MCF 10A (cell line): ENCODE measurements around the gene KIFBP. TPM values are rescaled to one million over a fixed set of nuclear protein-coding genes. Genes with fewer than 3 reads are reported as not detected.

Experiments
- BruUV-seq: library from RNA; stranded (reverse); fragments of 400-500 nt; replicated peaks from 2 replicates; lab custom pipeline; 2021; lab: Mats Ljungman, UMichigan
- CTCF ChIA-PET: fragments of 300-600 bp; sonication (Branson Sonifier 250); formaldehyde crosslinking; extraction: SDS; loops from one replicate; lab custom pipeline; 2021; ENCODE audit warnings: antibody characterized with exemption, inconsistent platforms; lab: Yijun Ruan, JAX
- POLR2A ChIA-PET: fragments of 300-600, 350-650 bp; sonication (Branson Sonifier 250); formaldehyde crosslinking; extraction: SDS; loops from one replicate; lab custom pipeline; 2020; ENCODE audit warnings: antibody characterized with exemption, inconsistent platforms; lab: Yijun Ruan, JAX
- DNase-seq: peaks from one replicate; pipeline ENCODE4 v3.0.0-alpha.2; 2018; ENCODE audit not compliant: unreplicated experiment
- H3K27ac Mint-ChIP-seq: one replicate; pipeline ENCODE4 v1.8.0; 2022; ENCODE audit warnings: mild to moderate bottlenecking, low read depth, mixed read lengths; ENCODE audit not compliant: unreplicated experiment
- H3K27me3 Mint-ChIP-seq: one replicate; pipeline ENCODE4 v1.8.0; 2022; ENCODE audit warnings: mixed read lengths; ENCODE audit not compliant: insufficient read depth, unreplicated experiment
- H3K36me3 Mint-ChIP-seq: one replicate; pipeline ENCODE4 v1.8.0; 2022; ENCODE audit warnings: mild to moderate bottlenecking, moderate library complexity, mixed read lengths; ENCODE audit not compliant: insufficient read depth, unreplicated experiment
- H3K4me1 Mint-ChIP-seq: one replicate; pipeline ENCODE4 v1.8.0; 2022; ENCODE audit warnings: mixed read lengths; ENCODE audit not compliant: insufficient read depth, unreplicated experiment
- H3K4me3 Mint-ChIP-seq: one replicate; pipeline ENCODE4 v1.8.0; 2022; ENCODE audit warnings: mild to moderate bottlenecking, moderate library complexity, mixed read lengths; ENCODE audit not compliant: unreplicated experiment
- H3K9me3 Mint-ChIP-seq: one replicate; pipeline ENCODE4 v1.8.0; 2022; ENCODE audit warnings: mixed read lengths; ENCODE audit not compliant: unreplicated experiment
- intact Hi-C: fragments of 100-400 bp; cut with micrococcal nuclease; formaldehyde crosslinking; loops from 2 replicates; pipeline ENCODE4 v1.14.1; 2022
- total RNA-seq: library from RNA; stranded (reverse); gene quantifications from 2 replicates; pipeline ENCODE4 v1.2.3, GENCODE V29; 2022
- TF ChIP-seq, protein P1 (sequence below): fragments of 200-600 bp; IDR thresholded peaks from one replicate; pipeline ENCODE4 v1.8.0; 2022; ENCODE audit warnings: antibody characterized with exemption, mild to moderate bottlenecking; ENCODE audit not compliant: unreplicated experiment

Gene KIFBP
- total RNA-seq, 1 experiment from 2014 or later, result 20.9 TPM

DNA sequence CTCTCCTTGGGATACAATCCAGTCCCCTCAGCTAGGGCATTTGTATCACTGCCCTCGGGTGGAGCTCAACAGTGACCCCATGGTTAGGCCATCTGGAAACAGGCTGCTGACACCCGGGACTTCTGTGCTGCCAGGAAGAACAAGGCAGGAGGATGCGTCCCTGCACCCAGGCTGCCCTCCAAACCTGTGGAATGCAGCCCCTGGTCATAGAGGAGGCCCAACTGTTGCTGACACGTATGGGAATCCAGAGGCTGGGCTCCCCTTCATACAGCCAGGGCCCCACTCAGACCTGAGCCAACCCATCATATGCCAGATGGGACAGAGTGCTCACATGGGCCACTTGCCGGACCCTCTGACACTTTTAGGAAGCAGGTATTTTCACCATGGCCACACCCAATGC lies 53.8 kb downstream of the KIFBP start:
- Mint-ChIP-seq H3K9me3 (no peaks in the 10 kb centered on the region), H3K27ac (no peak overlapping the region), H3K4me1 (peaks cover 10% of the 10 kb centered on the region), H3K4me3 (no peak overlapping the region), H3K36me3 (no peaks in the 10 kb centered on the region), H3K27me3 (no peaks in the 10 kb centered on the region)
- DNase-seq, result no peak
- ChIA-PET POLR2A (interaction anchor here (0.6 kb wide), 1 partner anchor 37 kb away, joined by 3 read pairs; no protein-coding TSS in a partner anchor), CTCF (interaction anchor here (0.6 to 1.3 kb wide), 3 partner anchors 32 to 646 kb away, joined by 3 to 5 read pairs (median 3); no protein-coding TSS in a partner anchor)
- BruUV-seq, result no TSS peak
- intact Hi-C loops, result no loop called here
- TF ChIP-seq, protein P1, sequence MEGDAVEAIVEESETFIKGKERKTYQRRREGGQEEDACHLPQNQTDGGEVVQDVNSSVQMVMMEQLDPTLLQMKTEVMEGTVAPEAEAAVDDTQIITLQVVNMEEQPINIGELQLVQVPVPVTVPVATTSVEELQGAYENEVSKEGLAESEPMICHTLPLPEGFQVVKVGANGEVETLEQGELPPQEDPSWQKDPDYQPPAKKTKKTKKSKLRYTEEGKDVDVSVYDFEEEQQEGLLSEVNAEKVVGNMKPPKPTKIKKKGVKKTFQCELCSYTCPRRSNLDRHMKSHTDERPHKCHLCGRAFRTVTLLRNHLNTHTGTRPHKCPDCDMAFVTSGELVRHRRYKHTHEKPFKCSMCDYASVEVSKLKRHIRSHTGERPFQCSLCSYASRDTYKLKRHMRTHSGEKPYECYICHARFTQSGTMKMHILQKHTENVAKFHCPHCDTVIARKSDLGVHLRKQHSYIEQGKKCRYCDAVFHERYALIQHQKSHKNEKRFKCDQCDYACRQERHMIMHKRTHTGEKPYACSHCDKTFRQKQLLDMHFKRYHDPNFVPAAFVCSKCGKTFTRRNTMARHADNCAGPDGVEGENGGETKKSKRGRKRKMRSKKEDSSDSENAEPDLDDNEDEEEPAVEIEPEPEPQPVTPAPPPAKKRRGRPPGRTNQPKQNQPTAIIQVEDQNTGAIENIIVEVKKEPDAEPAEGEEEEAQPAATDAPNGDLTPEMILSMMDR, result no peak

DNA sequence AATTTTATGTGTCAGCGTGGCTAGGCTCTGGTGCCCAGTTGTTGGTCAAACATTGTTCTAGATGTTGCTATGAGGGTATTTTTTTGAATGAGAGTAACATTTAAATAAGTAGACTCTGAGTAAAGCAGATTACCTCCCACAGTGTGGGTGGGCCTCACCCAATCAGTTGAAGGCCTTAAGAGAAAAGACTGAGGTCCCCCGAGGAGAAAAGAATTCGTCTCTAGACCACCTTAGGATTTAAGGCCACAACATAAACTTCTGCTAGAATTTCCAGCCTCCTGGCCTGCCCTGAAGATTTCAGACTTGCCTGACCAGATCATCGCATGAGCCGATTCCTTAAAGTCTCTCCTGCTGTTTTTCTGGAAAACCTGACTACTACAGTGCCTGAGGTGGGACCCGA lies 54.2 kb downstream of the KIFBP start:
- BruUV-seq, result no TSS peak
- POLR2A ChIA-PET, result interaction anchor here (0.6 kb wide), 1 partner anchor 37 kb away, joined by 3 read pairs; no protein-coding TSS in a partner anchor
- intact Hi-C loops, result no loop called here
- no peak for DNase-seq
- TF ChIP-seq, protein P1, result no peak
- peaks cover 10% of the 10 kb centered on the region for H3K4me1 Mint-ChIP-seq
- no peaks in the 10 kb centered on the region for H3K9me3 Mint-ChIP-seq
- CTCF ChIA-PET, result interaction anchor here (0.6 kb wide), 1 partner anchor 81 kb away, joined by 5 read pairs; no protein-coding TSS in a partner anchor
- no peaks in the 10 kb centered on the region for H3K36me3 Mint-ChIP-seq
- H3K27me3 Mint-ChIP-seq, result no peaks in the 10 kb centered on the region
- no peak overlapping the region for H3K4me3 Mint-ChIP-seq
- no peak overlapping the region for H3K27ac Mint-ChIP-seq

DNA sequence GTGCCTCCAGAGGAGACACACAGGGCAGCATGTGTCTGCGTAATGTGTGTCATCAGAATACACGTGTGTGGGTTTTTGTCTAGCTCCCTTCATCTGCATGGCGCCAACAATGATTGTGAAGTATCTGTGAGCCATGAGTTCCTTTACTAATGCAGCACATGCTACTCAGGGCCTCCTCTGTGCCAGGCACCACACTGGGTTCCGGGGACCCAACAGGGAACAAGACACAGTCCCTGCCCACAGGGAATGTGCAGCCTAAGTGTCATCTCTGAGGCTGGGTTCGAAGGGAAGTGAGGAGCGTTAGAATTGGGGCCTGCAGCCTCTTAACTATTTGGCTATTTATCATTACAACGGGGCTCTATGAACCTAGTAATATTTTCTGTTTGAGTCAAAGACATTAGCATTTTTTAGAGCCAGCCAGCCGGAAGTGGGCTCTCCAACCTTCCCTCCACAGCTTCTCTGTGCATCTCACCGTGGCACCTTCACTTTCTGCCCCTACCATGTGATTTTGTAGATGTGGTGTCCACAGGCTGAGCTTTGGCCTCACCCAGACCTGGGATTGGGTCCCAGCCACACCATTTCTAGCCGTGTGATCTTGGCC lies 55.4 kb downstream of the KIFBP start:
- BruUV-seq, result no TSS peak
- CTCF ChIA-PET, result no interaction called here

DNA sequence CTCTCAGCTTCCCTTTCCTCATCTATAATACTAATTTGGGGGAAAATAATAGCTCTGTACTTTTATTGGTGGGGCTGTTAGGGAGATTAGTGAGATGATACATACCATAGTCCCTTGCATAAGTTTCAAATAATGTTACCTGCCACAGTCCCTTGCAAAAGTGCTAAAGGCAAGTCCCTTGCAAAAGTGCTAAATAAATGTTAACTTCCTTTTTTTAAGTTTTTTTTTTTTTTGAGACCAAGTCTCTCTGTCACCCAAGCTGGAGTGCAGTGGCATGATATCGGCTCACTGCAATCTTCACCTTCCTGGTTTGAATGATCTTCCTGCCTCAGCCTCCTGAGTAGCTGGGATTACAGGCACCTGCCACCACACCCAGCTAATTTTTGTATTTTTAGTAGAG lies 55.9 kb downstream of the KIFBP start:
- TF ChIP-seq, protein P1, result no peak
- no peak for DNase-seq
- ChIA-PET CTCF (no interaction called here), POLR2A (interaction anchor here (0.8 to 2.4 kb wide), 3 partner anchors 17 to 80 kb away, joined by 3 to 11 read pairs (median 6); no protein-coding TSS in a partner anchor)
- no peaks in the 10 kb centered on the region for H3K9me3 Mint-ChIP-seq
- H3K36me3 Mint-ChIP-seq, result no peaks in the 10 kb centered on the region
- H3K27ac Mint-ChIP-seq, result peak overlapping the region; percentile 94
- H3K27me3 Mint-ChIP-seq, result no peaks in the 10 kb centered on the region
- no TSS peak for BruUV-seq
- intact Hi-C loops, result no loop called here
- peaks cover 10% of the 10 kb centered on the region for H3K4me1 Mint-ChIP-seq
- no peak overlapping the region for H3K4me3 Mint-ChIP-seq

More for the DNA sequence above, 55.4 kb downstream of the KIFBP start:
- DNase-seq, result no peak
- H3K27ac Mint-ChIP-seq, result no peak overlapping the region
- POLR2A ChIA-PET, result interaction anchor here (0.7 to 0.8 kb wide), 3 partner anchors 14 to 47 kb away, joined by 3 to 4 read pairs (median 3); no protein-coding TSS in a partner anchor
- no peaks in the 10 kb centered on the region for H3K27me3 Mint-ChIP-seq
- TF ChIP-seq, protein P1, result no peak
- no peaks in the 10 kb centered on the region for H3K36me3 Mint-ChIP-seq
- no peak overlapping the region for H3K4me3 Mint-ChIP-seq
- peaks cover 10% of the 10 kb centered on the region for H3K4me1 Mint-ChIP-seq
- intact Hi-C loops, result no loop called here
- H3K9me3 Mint-ChIP-seq, result no peaks in the 10 kb centered on the region
